Glutamatergic neuron (in vitro differentiated cells): ENCODE data around the gene PSME3. TPM values are rescaled to one million over a fixed set of nuclear protein-coding genes. Genes with fewer than 3 reads are reported as not detected.
"Not testable (repeated sequence)": the region's sequence is repeated elsewhere in the genome, so short reads cannot be mapped to it uniquely, and the experiment has no call there.

Experiments
- DNase-seq: peaks from one replicate; pipeline ENCODE4 v3.0.0; 2022
- H3K27ac Mint-ChIP-seq: one replicate; pipeline ENCODE4 v1.8.0; 2020; ENCODE audit warnings: mild to moderate bottlenecking, mixed read lengths, inconsistent platforms; ENCODE audit not compliant: unreplicated experiment
- H3K27me3 Mint-ChIP-seq: one replicate; pipeline ENCODE4 v1.8.0; 2020; ENCODE audit warnings: mild to moderate bottlenecking, moderate library complexity, mixed read lengths, inconsistent platforms; ENCODE audit not compliant: unreplicated experiment
- H3K36me3 Mint-ChIP-seq: one replicate; pipeline ENCODE4 v1.8.0; 2020; ENCODE audit warnings: mild to moderate bottlenecking, mixed read lengths, inconsistent platforms; ENCODE audit not compliant: unreplicated experiment
- H3K4me1 Mint-ChIP-seq: one replicate; pipeline ENCODE4 v1.8.0; 2020; ENCODE audit warnings: mild to moderate bottlenecking, low read depth, mixed read lengths, inconsistent platforms; ENCODE audit not compliant: unreplicated experiment
- H3K4me3 Mint-ChIP-seq: one replicate; pipeline ENCODE4 v1.8.0; 2020; ENCODE audit warnings: mild to moderate bottlenecking, mixed read lengths, inconsistent platforms; ENCODE audit not compliant: unreplicated experiment
- H3K9me3 Mint-ChIP-seq: one replicate; pipeline ENCODE4 v1.8.0; 2020; ENCODE audit warnings: mild to moderate bottlenecking, moderate library complexity, mixed read lengths, inconsistent platforms; ENCODE audit not compliant: unreplicated experiment
- CTCF ChIP-seq: fragments of 200-600 bp; sonication (generic); IDR thresholded peaks from one replicate; pipeline ENCODE4 v1.5.0; 2021; ENCODE audit not compliant: partially characterized antibody, unreplicated experiment
- total RNA-seq: library from RNA; stranded (reverse); fragmentation: NEBNext Ultra II Directional; extraction: Animal tissue kit (Norgen Biotek cat#: 25700); gene quantifications from one replicate; pipeline ENCODE4 v1.2.1, GENCODE V29; 2021; ENCODE audit not compliant: unreplicated experiment

PSME3 gene
- total RNA-seq, 1 donor from 2014 or later: 127 TPM

- TF ChIP-seq CTCF: no peak
- no peak overlapping the region for H3K4me3 Mint-ChIP-seq
- H3K4me1 Mint-ChIP-seq: no peaks in the 10 kb centered on the region
- H3K27me3 Mint-ChIP-seq: peaks cover 2% of the 10 kb centered on the region
- no peaks in the 10 kb centered on the region for H3K36me3 Mint-ChIP-seq
- DNase-seq: no peak
- H3K9me3 Mint-ChIP-seq: no peaks in the 10 kb centered on the region
- H3K27ac Mint-ChIP-seq: no peak overlapping the region
These were observed 16.4 kb downstream of the PSME3 start for GRCh38 chr17:42849451-42850181.

GRCh38 chr17:42850954-42851353, 17.8 kb downstream of the PSME3 start, which contains the start of gene AOC3:
Gene AOC3, plus strand, starts transcription at chr17:42851199. Its CDS starts 145 bp downstream, at chr17:42851344.
- no peaks in the 10 kb centered on the region for H3K9me3 Mint-ChIP-seq
- no peak within 1 kb of the TSS for H3K27ac Mint-ChIP-seq
- H3K27me3 Mint-ChIP-seq: peaks cover 2% of the 10 kb centered on the region
- no peak within 1 kb of the TSS for H3K4me3 Mint-ChIP-seq
- H3K4me1 Mint-ChIP-seq: no peaks in the 10 kb centered on the region
- no peaks in the 10 kb centered on the region for H3K36me3 Mint-ChIP-seq
- no peak for TF ChIP-seq CTCF
- no peak for DNase-seq

GRCh38 chr17:42851371-42852240, 18.4 kb downstream of the PSME3 start:
- not testable (repeated sequence) for H3K27me3 Mint-ChIP-seq, DNase-seq, H3K9me3 Mint-ChIP-seq, H3K4me1 Mint-ChIP-seq, H3K4me3 Mint-ChIP-seq, H3K27ac Mint-ChIP-seq, H3K36me3 Mint-ChIP-seq

- no peak for TF ChIP-seq CTCF
- Mint-ChIP-seq H3K4me1 (peaks cover 4% of the 10 kb centered on the region), H3K27ac (no peak overlapping the region), H3K9me3 (peaks cover 3% of the 10 kb centered on the region), H3K36me3 (no peaks in the 10 kb centered on the region), H3K4me3 (no peak overlapping the region), H3K27me3 (peaks cover 2% of the 10 kb centered on the region)
- DNase-seq: no peak
These were observed 19.2 kb downstream of the PSME3 start for GRCh38 chr17:42852351-42852750.

GRCh38 chr17:42853004-42853403, 19.8 kb downstream of the PSME3 start:
- H3K27ac Mint-ChIP-seq: no peak overlapping the region
- no peak for TF ChIP-seq CTCF
- H3K36me3 Mint-ChIP-seq: no peaks in the 10 kb centered on the region
- no peak for DNase-seq
- H3K4me3 Mint-ChIP-seq: no peak overlapping the region
- peaks cover 4% of the 10 kb centered on the region for H3K4me1 Mint-ChIP-seq
- H3K27me3 Mint-ChIP-seq: peaks cover 1% of the 10 kb centered on the region
- peaks cover 3% of the 10 kb centered on the region for H3K9me3 Mint-ChIP-seq
